Liver (tissue), 9 donors: ENCODE results near the gene ABTB2. TPM values are rescaled to one million over a fixed set of nuclear protein-coding genes. Genes with fewer than 3 reads are reported as not detected.

Experiments used
- DNase-seq: peaks from one replicate; pipeline ENCODE4 v3.0.0-alpha.2; 2017; ENCODE audit warnings: low spot score
- H3K27ac ChIP-seq, 2 donors: one replicate each; pipeline ENCODE4 v1.7.0; 2013; ENCODE audit warnings: inconsistent platforms in 2 of 2, low read length in 2 of 2, control low read depth in 1 of 2, low read depth in 1 of 2, mild to moderate bottlenecking in 1 of 2
- H3K27me3 ChIP-seq, 4 donors: one replicate each; pipeline versions ENCODE4 v1.6.1 to v1.7.0; 2013; ENCODE audit warnings: low read length in 3 of 4, inconsistent platforms in 1 of 4, mild to moderate bottlenecking in 1 of 4, moderate library complexity in 1 of 4; ENCODE audit not compliant: control insufficient read depth in 4 of 4, insufficient read depth in 4 of 4
- H3K36me3 ChIP-seq, 4 donors: one replicate each; pipeline versions ENCODE4 v1.6.1 to v1.7.0; 2013; ENCODE audit warnings: low read length in 3 of 4, mild to moderate bottlenecking in 3 of 4, low read depth in 1 of 4, moderate library complexity in 1 of 4; ENCODE audit not compliant: control insufficient read depth in 4 of 4, insufficient read depth in 3 of 4
- H3K4me1 ChIP-seq, 4 donors: one replicate each; pipeline versions ENCODE4 v1.6.1 to v1.7.0; 2013; ENCODE audit warnings: low read length in 3 of 4, mild to moderate bottlenecking in 3 of 4, moderate library complexity in 1 of 4; ENCODE audit not compliant: control insufficient read depth in 4 of 4, insufficient read depth in 4 of 4
- H3K4me3 ChIP-seq, 3 donors: one replicate each; pipeline versions ENCODE4 v1.6.1 to v1.7.0; 2013; ENCODE audit warnings: low read length in 3 of 3, control low read depth in 1 of 3, low read depth in 1 of 3, mild to moderate bottlenecking in 1 of 3
- H3K9ac ChIP-seq, 2 donors: one replicate each; pipeline ENCODE4 v1.7.0; 2013; ENCODE audit warnings: low read length in 2 of 2, mild to moderate bottlenecking in 2 of 2, moderate library complexity in 2 of 2, control low read depth in 1 of 2, low read depth in 1 of 2
- H3K9me3 ChIP-seq, 4 donors: one replicate each; pipeline versions ENCODE4 v1.6.1 to v1.7.0; 2013; ENCODE audit warnings: low read length in 3 of 4; ENCODE audit not compliant: control insufficient read depth in 4 of 4
- CTCF ChIP-seq: fragments of 150-350 bp; IDR thresholded peaks from 2 replicates; pipeline ENCODE4 v1.5.1; 2017; ENCODE audit warnings: improper control_type of control experiment, low read depth, low read length; ENCODE audit not compliant: missing input control
- EGR1 ChIP-seq, 2 donors: IDR thresholded peaks; 2 replicates each; pipeline ENCODE4 v1.6.1; 2016 to 2018; ENCODE audit warnings: antibody characterized with exemption in 2 of 2, low read depth in 2 of 2
- FOXA1 ChIP-seq: IDR thresholded peaks from 2 replicates; pipeline ENCODE4 v1.6.1; 2016; ENCODE audit warnings: antibody characterized with exemption
- GABPA ChIP-seq, 2 donors: IDR thresholded peaks in 1 of 2; conservative IDR thresholded peaks in 1 of 2; 2 replicates each; pipeline ENCODE4 v1.6.1; 2016; ENCODE audit warnings: antibody characterized with exemption in 2 of 2, mild to moderate bottlenecking in 1 of 2, moderate library complexity in 1 of 2
- HNF4A ChIP-seq, 2 donors: conservative IDR thresholded peaks; 2 replicates each; pipeline ENCODE4 v1.6.1; 2016; ENCODE audit warnings: antibody characterized with exemption in 2 of 2, mild to moderate bottlenecking in 2 of 2
- HNF4G ChIP-seq: IDR thresholded peaks from 2 replicates; pipeline ENCODE4 v1.6.1; 2016; ENCODE audit warnings: antibody characterized with exemption
- JUND ChIP-seq, 2 donors: IDR thresholded peaks; 2 replicates each; pipeline ENCODE4 v1.6.1; 2016; ENCODE audit warnings: antibody characterized with exemption in 2 of 2
- MAX ChIP-seq: IDR thresholded peaks from 2 replicates; pipeline ENCODE4 v1.6.1; 2016; ENCODE audit warnings: antibody characterized with exemption
- NR2F2 ChIP-seq: IDR thresholded peaks from 2 replicates; pipeline ENCODE4 v1.6.1; 2016; ENCODE audit warnings: antibody characterized with exemption
- RAD21 ChIP-seq, 2 donors: IDR thresholded peaks; 2 replicates each; pipeline ENCODE4 v1.6.1; 2016; ENCODE audit warnings: antibody characterized with exemption in 2 of 2, mild to moderate bottlenecking in 2 of 2
- REST ChIP-seq: IDR thresholded peaks from 2 replicates; pipeline ENCODE4 v1.6.1; 2016; ENCODE audit warnings: antibody characterized with exemption, mild to moderate bottlenecking
- RXRA ChIP-seq, 2 donors: IDR thresholded peaks; 2 replicates each; pipeline ENCODE4 v1.6.1; 2017 to 2018; ENCODE audit warnings: antibody characterized with exemption in 2 of 2, mild to moderate bottlenecking in 1 of 2
- SP1 ChIP-seq: IDR thresholded peaks from 2 replicates; pipeline ENCODE4 v1.6.1; 2018; ENCODE audit warnings: antibody characterized with exemption, mild to moderate bottlenecking
- TAF1 ChIP-seq: conservative IDR thresholded peaks from 2 replicates; pipeline ENCODE4 v1.6.1; 2016; ENCODE audit warnings: antibody characterized with exemption, mild to moderate bottlenecking
- YY1 ChIP-seq: IDR thresholded peaks from 2 replicates; pipeline ENCODE4 v1.6.1; 2016; ENCODE audit warnings: antibody characterized with exemption, mild to moderate bottlenecking
- WGBS: extraction: QIAGEN DNeasy Blood & Tissue Kit; methylation state at CpG from one replicate; pipeline ENCODE4 v1.1.7; 2013; 5-methylcytosine and 5-hydroxymethylcytosine counted together
- polyA plus RNA-seq, 2 donors: library from polyadenylated mRNA; stranded (reverse) in 1 of 2; unstranded in 1 of 2; fragments of 200-250 nt in 1 of 2; fragments of >200 nt in 1 of 2; fragmentation: Nextera tagmentation in 1 of 2; extraction: Ambion mirVana in 1 of 2; gene quantifications; one replicate each; pipeline versions ENCODE4 v1.2.1 to v1.2.3, GENCODE V29; 2013 to 2015
- total RNA-seq, 2 donors: library from RNA; depleted of rRNA; stranded (reverse); fragments of >200 nt; gene quantifications; one replicate each; pipeline ENCODE4 v1.2.3, GENCODE V29; 2014
- TF ChIP-seq, protein P1 (sequence below): IDR thresholded peaks from 2 replicates; pipeline ENCODE4 v1.6.1; 2016; ENCODE audit warnings: antibody characterized with exemption
- TF ChIP-seq, protein P2 (sequence below): IDR thresholded peaks from 2 replicates; pipeline ENCODE4 v1.6.1; 2016; ENCODE audit warnings: antibody characterized with exemption
- donor health status: healthy.
- donor health status: healthy.
- donor health status: healthy.
- donor health status: healthy.
- donor health status: healthy.

ABTB2 gene
- total and polyA plus RNA-seq, 4 donors, result 2.4 to 8.9 (median 6.1) TPM

- Histone ChIP-seq H3K36me3 (peaks cover 9 to 93% (median 62%) of the 10 kb centered on the region in 4 donors), H3K4me1 (no peaks in the 10 kb centered on the region), H3K9ac (no peak overlapping the region), H3K27me3 (no peaks in the 10 kb centered on the region), H3K9me3 (no peaks in the 10 kb centered on the region), H3K27ac (no peak overlapping the region), H3K4me3 (no peak overlapping the region)
- TF ChIP-seq NR2F2 (no peak), MAX (no peak), CTCF (no peak), GABPA (IDR thresholded peaks at IDR 0.05 in 1 of 2, conservative IDR thresholded peaks at IDR 0.05 in 1 of 2) (no peak), JUND (IDR thresholded peaks at IDR 0.05) (no peak), FOXA1 (no peak)
- DNase-seq, result no peak
- 84% methylated on average over 8 of the region's 8 CpGs for WGBS
These were observed 221.4 kb downstream of the ABTB2 start for GRCh38 chr11:34136420-34136819.

DNA sequence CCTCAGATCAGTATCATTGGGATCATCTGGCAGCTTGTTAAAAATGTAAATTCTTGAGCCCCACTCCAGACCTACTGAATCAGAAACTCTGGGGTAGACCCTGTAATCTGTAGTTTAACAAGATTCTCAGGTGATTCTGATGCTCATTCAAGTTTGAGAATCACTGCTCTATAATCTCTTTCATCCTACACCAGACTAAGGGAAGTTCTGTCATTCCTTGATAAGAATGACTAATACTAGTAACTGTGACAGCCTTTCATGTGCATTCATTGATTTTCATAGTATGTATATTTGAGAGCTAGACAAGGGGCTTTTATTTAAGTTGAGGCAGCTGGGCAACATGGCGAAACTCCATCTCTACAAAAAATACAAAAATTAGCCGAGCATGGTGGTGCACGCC lies 222.4 kb downstream of the ABTB2 start:
- no peak for TF ChIP-seq NR2F2
- no peak for TF ChIP-seq JUND (IDR thresholded peaks at IDR 0.05)
- TF ChIP-seq RXRA (IDR thresholded peaks at IDR 0.05), result no peak
- no peak for TF ChIP-seq TAF1
- TF ChIP-seq HNF4G, result no peak
- 97% methylated on average over 3 of the region's 3 CpGs for WGBS
- H3K4me3 ChIP-seq, result no peak overlapping the region
- H3K27me3 ChIP-seq, result no peaks in the 10 kb centered on the region
- H3K9me3 ChIP-seq, result no peaks in the 10 kb centered on the region
- H3K36me3 ChIP-seq, result peaks cover 5 to 93% (median 62%) of the 10 kb centered on the region in 4 donors
- H3K27ac ChIP-seq, result no peak overlapping the region
- no peak for DNase-seq
- no peak overlapping the region for H3K9ac ChIP-seq
- no peaks in the 10 kb centered on the region for H3K4me1 ChIP-seq

DNA sequence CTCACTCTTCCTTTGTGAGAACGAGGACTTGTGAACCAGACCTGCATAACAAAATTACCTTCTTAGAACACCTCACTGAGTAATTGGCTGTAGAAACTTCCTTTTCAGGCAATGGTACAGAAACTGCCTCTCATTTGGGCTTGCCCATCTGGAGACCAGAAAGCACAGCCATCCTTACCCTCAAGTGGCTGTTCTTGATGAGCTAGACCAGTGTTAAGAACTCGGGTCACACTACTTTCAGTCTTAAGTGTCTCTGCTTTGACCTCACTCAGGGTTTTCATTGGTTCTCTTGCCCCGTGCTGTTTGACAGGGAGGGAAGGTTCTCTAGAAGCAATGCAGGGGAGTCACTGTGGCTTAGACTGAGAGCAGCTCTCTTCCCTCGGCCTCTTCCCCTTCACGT lies 223.0 kb downstream of the ABTB2 start:
- 94% methylated on average over 5 of the region's 5 CpGs for WGBS
- Histone ChIP-seq H3K4me3 (no peak overlapping the region), H3K27ac (no peak overlapping the region), H3K27me3 (no peaks in the 10 kb centered on the region), H3K36me3 (peaks cover 4 to 93% (median 65%) of the 10 kb centered on the region in 4 donors), H3K9me3 (no peaks in the 10 kb centered on the region), H3K4me1 (no peaks in the 10 kb centered on the region), H3K9ac (no peak overlapping the region)
- no peak for DNase-seq
- TF ChIP-seq TAF1, result no peak
- TF ChIP-seq, protein P1, sequence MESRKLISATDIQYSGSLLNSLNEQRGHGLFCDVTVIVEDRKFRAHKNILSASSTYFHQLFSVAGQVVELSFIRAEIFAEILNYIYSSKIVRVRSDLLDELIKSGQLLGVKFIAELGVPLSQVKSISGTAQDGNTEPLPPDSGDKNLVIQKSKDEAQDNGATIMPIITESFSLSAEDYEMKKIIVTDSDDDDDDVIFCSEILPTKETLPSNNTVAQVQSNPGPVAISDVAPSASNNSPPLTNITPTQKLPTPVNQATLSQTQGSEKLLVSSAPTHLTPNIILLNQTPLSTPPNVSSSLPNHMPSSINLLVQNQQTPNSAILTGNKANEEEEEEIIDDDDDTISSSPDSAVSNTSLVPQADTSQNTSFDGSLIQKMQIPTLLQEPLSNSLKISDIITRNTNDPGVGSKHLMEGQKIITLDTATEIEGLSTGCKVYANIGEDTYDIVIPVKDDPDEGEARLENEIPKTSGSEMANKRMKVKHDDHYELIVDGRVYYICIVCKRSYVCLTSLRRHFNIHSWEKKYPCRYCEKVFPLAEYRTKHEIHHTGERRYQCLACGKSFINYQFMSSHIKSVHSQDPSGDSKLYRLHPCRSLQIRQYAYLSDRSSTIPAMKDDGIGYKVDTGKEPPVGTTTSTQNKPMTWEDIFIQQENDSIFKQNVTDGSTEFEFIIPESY, result no peak
- TF ChIP-seq SP1, result no peak
- TF ChIP-seq, protein P2, sequence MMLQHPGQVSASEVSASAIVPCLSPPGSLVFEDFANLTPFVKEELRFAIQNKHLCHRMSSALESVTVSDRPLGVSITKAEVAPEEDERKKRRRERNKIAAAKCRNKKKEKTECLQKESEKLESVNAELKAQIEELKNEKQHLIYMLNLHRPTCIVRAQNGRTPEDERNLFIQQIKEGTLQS, result no peak
- TF ChIP-seq YY1, result no peak
- no peak for TF ChIP-seq JUND (IDR thresholded peaks at IDR 0.05)
- no peak for TF ChIP-seq REST
- no peak for TF ChIP-seq HNF4A (conservative IDR thresholded peaks at IDR 0.05)
- no peak for TF ChIP-seq NR2F2
- no peak for TF ChIP-seq FOXA1
- no peak for TF ChIP-seq RAD21 (IDR thresholded peaks at IDR 0.05)
- TF ChIP-seq EGR1 (IDR thresholded peaks at IDR 0.05; ENCODE audit: low read depth in 2 of 2), result no peak
- TF ChIP-seq MAX, result no peak
- no peak for TF ChIP-seq CTCF
